Endothelial cell of hepatic sinusoid (primary cell): ENCODE measurements around the gene MYL4.
"Not testable (repeated sequence)": the region's sequence is repeated elsewhere in the genome, so short reads cannot be mapped to it uniquely, and the experiment has no call there.

Experiments used
- in situ Hi-C: cut with HindIII; loops from 2 replicates; pipeline ENCODE4 v1.10.0; 2017; ENCODE audit warnings: low sequenced_read_pairs

Gene MYL4

DNA sequence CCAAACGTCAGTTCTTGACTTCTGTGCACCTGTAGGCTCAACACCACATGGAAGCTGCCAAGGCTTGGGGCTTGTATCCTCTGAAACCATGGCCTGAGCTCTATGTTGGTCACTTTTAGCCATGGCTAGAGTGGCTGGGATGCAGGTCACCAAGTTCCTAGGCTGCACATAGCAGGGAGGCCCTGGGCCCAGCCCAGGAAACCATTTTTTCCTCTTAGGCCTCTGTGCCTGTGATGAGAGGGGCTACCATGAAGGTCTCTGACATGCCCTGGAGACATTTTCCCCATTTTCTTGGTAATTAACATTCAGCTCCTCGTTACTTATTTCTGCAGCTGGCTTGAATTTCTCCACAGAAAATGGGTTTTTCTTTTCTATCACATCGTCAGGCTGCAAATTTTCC is 59.8 kb downstream of the MYL4 start:
- in situ Hi-C loops = not testable (repeated sequence)

DNA sequence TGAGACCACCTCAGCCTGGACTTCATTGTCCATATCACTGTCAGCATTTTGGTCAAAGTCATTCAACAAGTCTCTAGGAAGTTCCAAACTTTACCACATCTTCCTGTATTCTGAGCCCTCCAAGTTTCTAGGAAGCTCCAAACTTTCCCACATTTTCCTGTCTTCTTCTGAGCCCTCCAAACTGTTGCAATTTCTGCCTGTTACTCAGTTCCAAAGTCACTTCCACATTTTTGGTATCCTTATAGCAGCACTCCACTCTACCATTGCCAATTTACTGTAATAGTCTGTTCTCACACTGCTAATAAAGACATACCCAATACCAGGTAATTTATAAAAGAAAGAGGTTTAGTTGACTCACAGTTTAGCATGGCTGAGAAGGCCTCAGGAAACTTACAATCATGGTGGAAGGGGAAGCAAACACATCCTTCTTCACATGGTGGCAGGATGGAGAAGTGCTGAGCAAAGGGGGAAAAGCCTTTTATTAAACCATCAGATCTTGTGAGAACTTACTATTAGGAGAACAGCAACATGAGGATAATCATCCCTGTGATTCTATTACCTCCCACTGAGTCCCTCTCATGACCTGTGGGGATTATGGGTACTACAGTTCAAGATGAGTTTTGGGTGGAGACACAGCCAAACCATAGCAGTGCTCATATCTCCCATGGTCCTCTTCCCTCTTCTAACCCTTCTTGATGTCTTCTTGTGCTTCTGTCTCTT is 60.6 kb downstream of the MYL4 start:
- in situ Hi-C loops = not testable (repeated sequence)

DNA sequence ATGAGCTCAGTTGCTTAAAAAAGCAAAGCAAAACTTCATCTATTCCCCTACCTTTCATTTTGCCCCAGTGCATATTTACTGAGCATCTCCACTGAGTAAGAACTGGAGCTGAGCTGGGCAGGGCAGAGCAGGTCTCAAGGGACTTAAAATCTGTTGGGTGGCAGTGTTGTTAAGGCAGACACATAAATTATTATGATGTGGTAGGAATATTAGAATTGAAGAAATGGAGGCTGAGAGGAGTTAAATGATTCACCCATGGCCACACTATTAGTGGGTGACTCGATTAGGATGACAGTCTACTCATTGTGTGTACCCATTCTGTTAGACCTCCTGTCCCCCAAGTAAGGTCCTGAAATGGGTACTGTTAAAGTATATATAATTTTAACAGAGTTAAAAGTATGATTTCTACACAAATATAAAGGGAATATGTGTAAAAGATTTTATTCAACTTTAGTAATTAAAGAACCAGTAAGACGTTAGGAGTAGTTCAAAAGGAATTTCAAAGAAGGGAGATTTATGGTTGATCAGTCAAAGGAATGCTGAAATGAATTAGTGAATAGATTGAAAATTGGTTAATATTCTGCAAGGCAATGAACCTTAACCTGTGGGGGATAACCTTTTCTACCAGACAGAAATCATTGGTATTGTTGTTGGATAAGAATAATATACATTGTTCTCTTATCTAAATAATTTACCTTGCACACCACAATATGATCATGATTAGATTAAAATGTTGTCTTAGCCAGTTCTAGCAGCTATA is 62.0 kb downstream of the MYL4 start:
- in situ Hi-C loops = no loop called here

DNA sequence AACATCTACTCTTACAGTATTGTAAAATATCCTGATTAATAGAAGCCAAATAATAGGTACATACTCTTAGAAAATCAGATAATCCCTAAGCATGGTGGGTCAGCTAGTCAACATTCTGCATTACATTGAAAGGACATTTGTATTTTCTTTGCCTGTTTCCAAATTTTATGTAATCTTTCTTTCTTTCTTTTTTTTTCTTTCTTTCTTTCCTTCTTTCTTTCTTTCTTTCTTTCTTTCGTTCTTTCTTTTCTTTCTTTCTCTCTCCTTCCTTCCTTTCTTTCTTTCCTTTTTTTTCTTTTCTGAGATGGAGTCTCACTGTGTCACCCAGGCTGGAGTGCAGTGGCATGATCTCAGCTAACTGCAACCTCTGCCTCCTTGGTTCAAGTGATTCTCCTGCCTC is 63.3 kb downstream of the MYL4 start:
- in situ Hi-C loops = no loop called here

DNA sequence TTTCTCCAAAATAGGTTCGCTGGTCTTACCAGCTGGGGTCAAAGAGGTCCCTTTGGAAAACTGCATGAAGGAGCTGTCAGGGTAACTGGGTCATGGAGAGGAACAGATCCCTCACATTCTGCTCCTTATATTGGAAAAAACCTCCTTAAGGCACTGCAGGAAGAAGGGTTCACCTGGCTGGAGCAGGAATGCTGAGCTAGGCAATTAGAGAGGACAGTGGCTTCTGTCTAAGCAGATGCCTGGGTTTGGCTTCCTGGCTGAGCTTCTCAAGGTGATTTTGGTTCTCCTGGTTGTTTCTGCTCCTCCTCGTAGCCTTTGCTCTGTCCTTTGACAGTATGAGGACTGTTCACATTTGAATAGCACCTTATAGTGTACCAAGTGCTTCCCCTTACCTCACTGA is 64.1 kb downstream of the MYL4 start:
- in situ Hi-C loops = no loop called here
